ENCODE data around the gene ZNF366. TPM values are rescaled to one million over a fixed set of nuclear protein-coding genes. Genes with fewer than 3 reads are reported as not detected.

The ZNF366 gene
- total and polyA plus RNA-seq, 2 experiments from 2014 or later, result 2.5 TPM; not detected in 1

DNA sequence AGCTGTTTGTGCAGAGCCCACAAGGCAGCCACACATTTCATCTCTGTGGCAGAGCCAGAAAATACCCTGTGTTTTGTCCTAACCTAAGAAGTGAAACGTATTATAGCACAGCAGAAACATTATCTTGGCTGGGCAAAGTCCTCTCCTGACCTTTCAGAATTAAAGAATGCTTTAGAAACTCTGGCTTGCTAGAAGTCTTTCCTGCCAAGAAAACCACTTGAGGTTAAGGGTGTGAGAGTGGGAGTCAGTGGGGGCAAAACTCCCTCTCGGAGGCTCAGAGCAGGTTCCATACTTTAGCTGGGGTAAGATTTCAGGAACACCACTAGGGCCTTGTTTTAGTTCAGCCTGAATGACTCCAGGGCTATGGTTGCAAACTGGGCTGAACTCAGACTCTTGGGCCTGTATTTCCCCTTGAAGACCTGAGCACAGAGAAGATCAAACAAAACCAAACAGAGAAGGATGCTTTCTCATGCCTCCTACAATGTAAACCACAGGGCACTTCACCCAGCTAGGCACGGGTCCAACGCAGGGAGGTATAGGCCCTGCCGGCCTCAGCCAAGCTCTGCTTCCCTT, 48.0 kb downstream of the ZNF366 start:
- Histone ChIP-seq H3K9me2 (replicated peaks; ENCODE audit: insufficient read depth) (no peaks in the 10 kb centered on the region), H3K27me3 (no peaks in the 10 kb centered on the region), H4K20me1 (ENCODE audit: insufficient read depth, poor library complexity, severe bottlenecking) (no peaks in the 10 kb centered on the region), H3K4me3 (no peak overlapping the region), H3K4me1 (ENCODE audit: insufficient read depth) (no peaks in the 10 kb centered on the region), H3K79me2 (no peaks in the 10 kb centered on the region), H3K36me3 (replicated peaks; ENCODE audit: insufficient read depth, low read depth) (no peaks in the 10 kb centered on the region), H3K9me3 (ENCODE audit: low read depth) (no peaks in the 10 kb centered on the region), H2AFZ (no peak overlapping the region), H3K4me2 (no peak overlapping the region), H3K27ac (no peak overlapping the region)
- DNase-seq (ENCODE audit: low spot score), result no peak
- no peak for TF ChIP-seq EZH2phosphoT487 (IDR thresholded peaks at IDR 0.05; ENCODE audit: low read depth, severe bottlenecking, unreplicated experiment)
- TF ChIP-seq, protein P1, sequence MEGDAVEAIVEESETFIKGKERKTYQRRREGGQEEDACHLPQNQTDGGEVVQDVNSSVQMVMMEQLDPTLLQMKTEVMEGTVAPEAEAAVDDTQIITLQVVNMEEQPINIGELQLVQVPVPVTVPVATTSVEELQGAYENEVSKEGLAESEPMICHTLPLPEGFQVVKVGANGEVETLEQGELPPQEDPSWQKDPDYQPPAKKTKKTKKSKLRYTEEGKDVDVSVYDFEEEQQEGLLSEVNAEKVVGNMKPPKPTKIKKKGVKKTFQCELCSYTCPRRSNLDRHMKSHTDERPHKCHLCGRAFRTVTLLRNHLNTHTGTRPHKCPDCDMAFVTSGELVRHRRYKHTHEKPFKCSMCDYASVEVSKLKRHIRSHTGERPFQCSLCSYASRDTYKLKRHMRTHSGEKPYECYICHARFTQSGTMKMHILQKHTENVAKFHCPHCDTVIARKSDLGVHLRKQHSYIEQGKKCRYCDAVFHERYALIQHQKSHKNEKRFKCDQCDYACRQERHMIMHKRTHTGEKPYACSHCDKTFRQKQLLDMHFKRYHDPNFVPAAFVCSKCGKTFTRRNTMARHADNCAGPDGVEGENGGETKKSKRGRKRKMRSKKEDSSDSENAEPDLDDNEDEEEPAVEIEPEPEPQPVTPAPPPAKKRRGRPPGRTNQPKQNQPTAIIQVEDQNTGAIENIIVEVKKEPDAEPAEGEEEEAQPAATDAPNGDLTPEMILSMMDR (IDR thresholded peaks at IDR 0.05; ENCODE audit: poor library complexity), result no peak
- TF ChIP-seq EZH2 (IDR thresholded peaks at IDR 0.05; ENCODE audit: borderline replicate concordance), result no peak
- 83% methylated on average over 5 of the region's 5 CpGs for WGBS (ENCODE audit: low lambda C conversion rate, missing lambda C conversion rate)

DNA sequence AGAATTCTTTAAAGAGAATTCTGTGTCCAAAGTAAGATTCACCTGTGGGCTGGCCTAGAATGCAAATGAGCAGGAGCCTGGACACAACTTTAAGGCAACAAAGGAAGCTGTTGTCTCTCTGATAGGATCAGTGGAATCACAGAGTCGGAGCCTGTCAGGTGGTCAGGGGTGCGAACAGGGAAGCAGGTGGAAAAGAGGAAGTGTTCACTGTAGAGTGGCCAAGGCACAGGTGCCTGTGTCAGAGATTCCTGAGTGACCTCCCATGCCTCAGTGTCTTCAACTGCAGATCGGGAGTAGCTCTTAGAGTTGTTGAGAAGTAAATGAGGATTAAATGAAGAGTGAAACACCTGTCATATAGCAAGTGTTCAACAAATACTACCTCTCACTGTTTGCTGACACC, 48.8 kb downstream of the ZNF366 start:
- Histone ChIP-seq H3K27ac (no peak overlapping the region), H3K36me3 (replicated peaks; ENCODE audit: insufficient read depth, low read depth) (no peaks in the 10 kb centered on the region), H3K9me2 (replicated peaks; ENCODE audit: insufficient read depth) (no peaks in the 10 kb centered on the region), H3K4me2 (no peak overlapping the region), H2AFZ (no peak overlapping the region), H3K9me3 (ENCODE audit: low read depth) (no peaks in the 10 kb centered on the region), H3K27me3 (no peaks in the 10 kb centered on the region), H3K4me3 (no peak overlapping the region), H4K20me1 (ENCODE audit: insufficient read depth, poor library complexity, severe bottlenecking) (no peaks in the 10 kb centered on the region), H3K79me2 (no peaks in the 10 kb centered on the region), H3K4me1 (ENCODE audit: insufficient read depth) (peaks cover 1% of the 10 kb centered on the region)
- DNase-seq (ENCODE audit: low spot score), result no peak
- TF ChIP-seq EZH2phosphoT487 (IDR thresholded peaks at IDR 0.05; ENCODE audit: low read depth, severe bottlenecking, unreplicated experiment) (no peak), EZH2 (IDR thresholded peaks at IDR 0.05; ENCODE audit: borderline replicate concordance) (no peak)
- TF ChIP-seq, protein P1 (IDR thresholded peaks at IDR 0.05; ENCODE audit: poor library complexity), result no peak
- WGBS (ENCODE audit: low lambda C conversion rate, missing lambda C conversion rate), result 87% methylated on average over 3 of the region's 3 CpGs

DNA sequence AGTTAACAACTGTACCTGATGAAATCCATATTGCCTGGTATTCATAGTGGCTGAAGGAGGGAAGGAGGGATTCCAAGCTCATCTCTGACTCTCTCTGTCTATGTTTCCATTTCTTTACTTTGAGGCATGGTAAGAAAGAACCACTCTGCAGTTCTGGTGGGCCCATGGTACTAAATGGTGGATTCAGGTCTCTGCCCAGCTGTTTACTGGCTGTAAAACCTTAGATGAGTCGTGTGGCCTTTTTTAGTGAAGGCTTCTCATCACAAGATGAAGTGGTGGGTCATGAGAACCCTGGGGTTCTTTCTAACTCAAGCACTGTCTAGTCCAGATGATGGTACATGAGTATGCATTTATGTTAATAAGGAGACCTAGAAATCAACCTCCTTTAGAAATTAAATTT, 49.7 kb downstream of the ZNF366 start:
- no peak for DNase-seq (ENCODE audit: low spot score)
- Histone ChIP-seq H3K9me2 (replicated peaks; ENCODE audit: insufficient read depth) (no peaks in the 10 kb centered on the region), H3K36me3 (replicated peaks; ENCODE audit: insufficient read depth, low read depth) (no peaks in the 10 kb centered on the region), H3K79me2 (no peaks in the 10 kb centered on the region), H3K27me3 (no peaks in the 10 kb centered on the region), H2AFZ (no peak overlapping the region), H3K9me3 (ENCODE audit: low read depth) (no peaks in the 10 kb centered on the region), H4K20me1 (ENCODE audit: insufficient read depth, poor library complexity, severe bottlenecking) (no peaks in the 10 kb centered on the region), H3K4me3 (no peak overlapping the region), H3K27ac (no peak overlapping the region), H3K4me2 (no peak overlapping the region), H3K4me1 (ENCODE audit: insufficient read depth) (peaks cover 8% of the 10 kb centered on the region)
- 76% methylated on average over 1 of the region's 1 CpG for WGBS (ENCODE audit: low lambda C conversion rate, missing lambda C conversion rate)
- TF ChIP-seq, protein P1 (IDR thresholded peaks at IDR 0.05; ENCODE audit: poor library complexity), result no peak
- no peak for TF ChIP-seq EZH2 (IDR thresholded peaks at IDR 0.05; ENCODE audit: borderline replicate concordance)
- TF ChIP-seq EZH2phosphoT487 (IDR thresholded peaks at IDR 0.05; ENCODE audit: low read depth, severe bottlenecking, unreplicated experiment), result no peak
